Measurements from ENCODE around the gene PSMB8.

- TF ChIP-seq CTCF (conservative IDR thresholded peaks at IDR 0.05) (no peak), EZH2 (IDR thresholded peaks at IDR 0.05; ENCODE audit: low read depth) (no peak)
Observed at GRCh38 chr6:32835167-32835893, 8.5 kb downstream of the PSMB8 start.
